ENCODE data around the gene SYT14. TPM values are rescaled to one million over a fixed set of nuclear protein-coding genes. Genes with fewer than 3 reads are reported as not detected.

The SYT14 gene
- polyA plus RNA-seq, 1 donor from 2014 or later = 21.9 TPM

DNA sequence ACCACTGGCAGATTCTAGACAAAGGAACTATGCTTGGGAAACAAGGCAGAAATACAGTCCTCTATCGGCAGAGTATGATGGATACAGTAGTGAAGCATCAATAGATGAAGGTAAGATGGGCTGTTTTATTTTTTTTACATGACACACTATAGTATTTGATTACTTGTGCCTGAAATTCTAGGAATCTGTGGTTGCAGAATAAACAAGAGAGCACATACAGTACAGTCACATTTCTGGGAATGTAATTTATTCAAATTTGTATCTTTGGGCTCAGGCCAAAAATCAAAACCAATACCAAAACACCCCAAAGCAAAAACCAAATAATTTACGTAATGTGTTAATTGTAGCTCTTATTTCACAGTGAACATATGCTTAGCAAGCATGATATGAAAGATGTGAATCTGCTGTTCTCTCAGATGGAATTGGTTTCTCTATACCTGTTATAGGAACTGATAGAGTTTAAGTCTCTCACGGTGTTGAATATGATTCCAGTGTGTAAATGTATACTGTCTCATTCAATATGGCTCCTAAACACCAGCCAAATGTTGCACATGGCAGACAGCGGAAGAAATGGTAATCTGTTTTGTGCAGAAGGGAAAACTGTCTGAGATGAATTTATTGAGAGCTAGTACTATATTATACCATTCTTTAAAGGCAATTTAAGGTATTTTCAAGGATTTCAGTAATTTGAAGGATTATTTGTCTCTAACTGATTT is 83.3 kb downstream of the SYT14 start:
- Histone ChIP-seq H3K27me3 (ENCODE audit: insufficient read depth, low read depth, low read length) (no peaks in the 10 kb centered on the region), H3K4me2 (ENCODE audit: low read length) (no peak overlapping the region), H3K36me3 (ENCODE audit: insufficient read depth, low read length) (peaks cover 6% of the 10 kb centered on the region), H3K79me2 (replicated peaks; ENCODE audit: insufficient read depth, low read length) (no peaks in the 10 kb centered on the region), H2AFZ (ENCODE audit: low read depth, low read length) (no peak overlapping the region), H4K20me1 (ENCODE audit: insufficient read depth) (no peaks in the 10 kb centered on the region), H3F3A (ENCODE audit: insufficient read depth, low read length, poor library complexity, severe bottlenecking) (no peaks in the 10 kb centered on the region), H3K4me3 (ENCODE audit: low read length) (no peak overlapping the region), H3K9me2 (ENCODE audit: insufficient read depth, low read length) (no peaks in the 10 kb centered on the region), H3K27ac (ENCODE audit: low read length) (no peak overlapping the region), H3K9ac (ENCODE audit: low read length) (no peak overlapping the region), H3K9me3 (ENCODE audit: low read length) (no peaks in the 10 kb centered on the region)
- TF ChIP-seq POLR2AphosphoS5 (IDR thresholded peaks at IDR 0.05) (no peak), RAD21 (conservative IDR thresholded peaks at IDR 0.05) (no peak), MXI1 (conservative IDR thresholded peaks at IDR 0.05; ENCODE audit: poor library complexity, severe bottlenecking) (no peak)

GRCh38 chr1:210022044-210022443 is 84.0 kb downstream of the SYT14 start:
- H3K4me2 ChIP-seq (ENCODE audit: low read length) = no peak overlapping the region
- H2AFZ ChIP-seq (ENCODE audit: low read depth, low read length) = no peak overlapping the region
- no peak overlapping the region for H3K27ac ChIP-seq (ENCODE audit: low read length)
- no peaks in the 10 kb centered on the region for H3K27me3 ChIP-seq (ENCODE audit: insufficient read depth, low read depth, low read length)
- H3F3A ChIP-seq (ENCODE audit: insufficient read depth, low read length, poor library complexity, severe bottlenecking) = no peaks in the 10 kb centered on the region
- no peaks in the 10 kb centered on the region for H3K79me2 ChIP-seq (replicated peaks; ENCODE audit: insufficient read depth, low read length)
- H3K9ac ChIP-seq (ENCODE audit: low read length) = no peak overlapping the region
- no peak overlapping the region for H3K4me3 ChIP-seq (ENCODE audit: low read length)
- no peaks in the 10 kb centered on the region for H3K9me3 ChIP-seq (ENCODE audit: low read length)
- no peaks in the 10 kb centered on the region for H4K20me1 ChIP-seq (ENCODE audit: insufficient read depth)
- no peaks in the 10 kb centered on the region for H3K9me2 ChIP-seq (ENCODE audit: insufficient read depth, low read length)
- peaks cover 6% of the 10 kb centered on the region for H3K36me3 ChIP-seq (ENCODE audit: insufficient read depth, low read length)
- TF ChIP-seq POLR2AphosphoS5 (IDR thresholded peaks at IDR 0.05) (no peak), EZH2 (IDR thresholded peaks at IDR 0.05; ENCODE audit: borderline replicate concordance, insufficient read depth, low read length, poor library complexity, severe bottlenecking) (no peak), MXI1 (conservative IDR thresholded peaks at IDR 0.05; ENCODE audit: poor library complexity, severe bottlenecking) (no peak), SMC3 (conservative IDR thresholded peaks at IDR 0.05; ENCODE audit: poor library complexity) (no peak), TAF1 (IDR thresholded peaks at IDR 0.05; ENCODE audit: low read depth) (no peak), RAD21 (conservative IDR thresholded peaks at IDR 0.05) (no peak), EP300 (conservative IDR thresholded peaks at IDR 0.05; ENCODE audit: poor library complexity, severe bottlenecking) (no peak)
- TF ChIP-seq, protein P1, sequence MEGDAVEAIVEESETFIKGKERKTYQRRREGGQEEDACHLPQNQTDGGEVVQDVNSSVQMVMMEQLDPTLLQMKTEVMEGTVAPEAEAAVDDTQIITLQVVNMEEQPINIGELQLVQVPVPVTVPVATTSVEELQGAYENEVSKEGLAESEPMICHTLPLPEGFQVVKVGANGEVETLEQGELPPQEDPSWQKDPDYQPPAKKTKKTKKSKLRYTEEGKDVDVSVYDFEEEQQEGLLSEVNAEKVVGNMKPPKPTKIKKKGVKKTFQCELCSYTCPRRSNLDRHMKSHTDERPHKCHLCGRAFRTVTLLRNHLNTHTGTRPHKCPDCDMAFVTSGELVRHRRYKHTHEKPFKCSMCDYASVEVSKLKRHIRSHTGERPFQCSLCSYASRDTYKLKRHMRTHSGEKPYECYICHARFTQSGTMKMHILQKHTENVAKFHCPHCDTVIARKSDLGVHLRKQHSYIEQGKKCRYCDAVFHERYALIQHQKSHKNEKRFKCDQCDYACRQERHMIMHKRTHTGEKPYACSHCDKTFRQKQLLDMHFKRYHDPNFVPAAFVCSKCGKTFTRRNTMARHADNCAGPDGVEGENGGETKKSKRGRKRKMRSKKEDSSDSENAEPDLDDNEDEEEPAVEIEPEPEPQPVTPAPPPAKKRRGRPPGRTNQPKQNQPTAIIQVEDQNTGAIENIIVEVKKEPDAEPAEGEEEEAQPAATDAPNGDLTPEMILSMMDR (IDR thresholded peaks at IDR 0.05; ENCODE audit: poor library complexity, severe bottlenecking) = no peak
- TF ChIP-seq, protein P2, sequence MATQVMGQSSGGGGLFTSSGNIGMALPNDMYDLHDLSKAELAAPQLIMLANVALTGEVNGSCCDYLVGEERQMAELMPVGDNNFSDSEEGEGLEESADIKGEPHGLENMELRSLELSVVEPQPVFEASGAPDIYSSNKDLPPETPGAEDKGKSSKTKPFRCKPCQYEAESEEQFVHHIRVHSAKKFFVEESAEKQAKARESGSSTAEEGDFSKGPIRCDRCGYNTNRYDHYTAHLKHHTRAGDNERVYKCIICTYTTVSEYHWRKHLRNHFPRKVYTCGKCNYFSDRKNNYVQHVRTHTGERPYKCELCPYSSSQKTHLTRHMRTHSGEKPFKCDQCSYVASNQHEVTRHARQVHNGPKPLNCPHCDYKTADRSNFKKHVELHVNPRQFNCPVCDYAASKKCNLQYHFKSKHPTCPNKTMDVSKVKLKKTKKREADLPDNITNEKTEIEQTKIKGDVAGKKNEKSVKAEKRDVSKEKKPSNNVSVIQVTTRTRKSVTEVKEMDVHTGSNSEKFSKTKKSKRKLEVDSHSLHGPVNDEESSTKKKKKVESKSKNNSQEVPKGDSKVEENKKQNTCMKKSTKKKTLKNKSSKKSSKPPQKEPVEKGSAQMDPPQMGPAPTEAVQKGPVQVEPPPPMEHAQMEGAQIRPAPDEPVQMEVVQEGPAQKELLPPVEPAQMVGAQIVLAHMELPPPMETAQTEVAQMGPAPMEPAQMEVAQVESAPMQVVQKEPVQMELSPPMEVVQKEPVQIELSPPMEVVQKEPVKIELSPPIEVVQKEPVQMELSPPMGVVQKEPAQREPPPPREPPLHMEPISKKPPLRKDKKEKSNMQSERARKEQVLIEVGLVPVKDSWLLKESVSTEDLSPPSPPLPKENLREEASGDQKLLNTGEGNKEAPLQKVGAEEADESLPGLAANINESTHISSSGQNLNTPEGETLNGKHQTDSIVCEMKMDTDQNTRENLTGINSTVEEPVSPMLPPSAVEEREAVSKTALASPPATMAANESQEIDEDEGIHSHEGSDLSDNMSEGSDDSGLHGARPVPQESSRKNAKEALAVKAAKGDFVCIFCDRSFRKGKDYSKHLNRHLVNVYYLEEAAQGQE (IDR thresholded peaks at IDR 0.05; ENCODE audit: borderline replicate concordance) = no peak

Measured in neural cell (in vitro differentiated cells).